ENCODE results near the gene P2RY13. TPM values are rescaled to one million over a fixed set of nuclear protein-coding genes. Genes with fewer than 3 reads are reported as not detected.

The P2RY13 gene
- total RNA-seq, 1 experiment from 2014 or later = not detected

- in situ Hi-C loops (cut with HindIII; ENCODE audit: low sequenced_read_pairs) = no loop called here
- no peak for DNase-seq (ENCODE audit: low spot score)
Measured at GRCh38 chr3:151327571-151328198, 1.7 kb downstream of the P2RY13 start.

- in situ Hi-C loops (cut with HindIII; ENCODE audit: low sequenced_read_pairs) = no loop called here
Measured at GRCh38 chr3:151322511-151322910, 6.8 kb downstream of the P2RY13 start.

GRCh38 chr3:151321526-151321925 lies 7.8 kb downstream of the P2RY13 start:
- no peak for DNase-seq (ENCODE audit: low spot score)
- in situ Hi-C loops (cut with HindIII; ENCODE audit: low sequenced_read_pairs) = no loop called here

More at GRCh38 chr3:151322511-151322910, 6.8 kb downstream of the P2RY13 start:
- no peak for DNase-seq (ENCODE audit: low spot score)

DNA sequence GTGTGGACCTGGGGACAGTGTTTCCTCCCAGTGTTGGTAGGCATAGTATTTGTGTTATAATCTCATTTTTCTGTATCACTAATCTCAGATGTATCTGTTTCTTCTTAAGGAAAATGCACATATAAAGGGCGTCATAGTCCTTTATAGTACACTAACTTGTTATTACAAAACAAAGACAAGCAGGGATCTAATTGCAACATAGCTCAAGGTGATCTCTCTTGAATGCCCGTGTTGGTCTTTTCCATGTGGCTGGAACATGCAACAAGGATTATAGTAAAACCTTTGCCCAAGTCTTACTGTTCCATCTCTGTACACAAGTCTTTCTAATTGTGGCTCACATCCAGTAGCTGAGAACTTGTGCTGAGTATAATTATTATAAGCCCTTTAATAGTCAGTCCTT lies 9.2 kb downstream of the P2RY13 start:
- no peak for DNase-seq (ENCODE audit: low spot score)
- in situ Hi-C loops (cut with HindIII; ENCODE audit: low sequenced_read_pairs) = no loop called here

- in situ Hi-C loops (cut with HindIII; ENCODE audit: low sequenced_read_pairs) = no loop called here
- no peak for DNase-seq (ENCODE audit: low spot score)
Measured at GRCh38 chr3:151319628-151320027, 9.7 kb downstream of the P2RY13 start.

DNA sequence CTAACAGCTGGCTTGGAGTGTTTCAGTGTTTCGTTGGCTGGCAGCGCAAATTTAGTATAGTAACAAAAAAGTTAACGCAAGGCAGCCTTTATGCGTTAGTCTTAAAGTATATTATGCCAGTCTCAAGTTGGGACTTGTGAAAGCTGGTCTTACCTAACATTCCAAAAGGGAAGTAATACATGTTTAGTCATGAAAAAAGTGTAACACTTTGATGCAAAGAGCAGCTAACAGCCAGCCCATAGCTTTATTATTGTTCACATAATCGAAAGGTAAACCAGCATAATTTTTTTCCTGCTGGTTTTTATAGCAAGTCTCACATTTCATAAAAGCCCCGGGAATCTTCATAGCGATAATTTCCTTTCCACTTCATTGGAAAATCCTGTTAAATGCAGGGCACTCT lies 10.4 kb downstream of the P2RY13 start:
- in situ Hi-C loops (cut with HindIII; ENCODE audit: low sequenced_read_pairs) = no loop called here
- no peak for DNase-seq (ENCODE audit: low spot score)

DNA sequence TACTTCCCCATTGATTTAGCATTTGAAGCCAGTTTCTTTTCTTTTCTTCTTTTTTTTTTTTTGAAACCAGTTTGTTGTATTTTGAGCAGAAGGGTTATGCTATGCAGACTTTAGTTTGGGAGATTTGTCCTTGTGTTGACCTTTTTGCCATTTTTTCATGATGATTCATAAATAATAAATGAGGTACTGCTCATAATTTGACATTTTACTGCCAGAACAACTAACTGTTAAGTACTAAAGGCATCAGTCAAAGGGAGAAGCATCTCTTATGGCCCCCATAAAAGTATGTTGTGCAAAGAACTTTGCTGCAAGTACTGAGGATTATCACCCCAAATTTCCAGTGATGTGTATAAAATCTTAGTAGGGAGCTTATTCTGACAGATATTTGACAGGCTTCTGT lies 11.0 kb downstream of the P2RY13 start:
- in situ Hi-C loops (cut with HindIII; ENCODE audit: low sequenced_read_pairs) = no loop called here

GRCh38 chr3:151316267-151316991 lies 12.9 kb downstream of the P2RY13 start, which contains the start of gene GPR87:
GPR87 (minus strand) TSS chr3:151316820; CDS start chr3:151300100, 16,720 bp downstream.
- in situ Hi-C loops (cut with HindIII; ENCODE audit: low sequenced_read_pairs) = no loop called here
- DNase-seq (ENCODE audit: low spot score) = no peak

More for the DNA sequence above, 11.0 kb downstream of the P2RY13 start:
- no peak for DNase-seq (ENCODE audit: low spot score)

DNA sequence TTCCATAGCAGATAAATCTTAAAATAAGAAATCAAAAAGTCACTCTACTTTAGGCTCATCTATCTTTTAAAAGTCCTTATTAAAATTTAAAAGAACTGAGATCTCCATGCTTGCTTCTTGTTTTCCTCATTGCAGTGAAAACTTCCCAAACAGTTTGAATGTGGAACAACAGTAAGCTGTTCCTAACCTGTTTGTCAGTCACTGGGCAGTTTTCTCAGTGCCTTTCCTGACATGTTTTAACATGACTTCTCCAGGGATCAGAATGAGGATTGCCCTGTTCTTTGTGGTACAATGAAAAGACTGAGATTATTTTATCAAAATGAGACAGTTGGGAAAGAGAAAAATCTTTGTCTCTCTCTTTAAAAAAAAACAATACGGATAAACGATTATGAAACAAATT lies 13.5 kb downstream of the P2RY13 start:
- in situ Hi-C loops (cut with HindIII; ENCODE audit: low sequenced_read_pairs) = no loop called here
- no peak for DNase-seq (ENCODE audit: low spot score)

DNA sequence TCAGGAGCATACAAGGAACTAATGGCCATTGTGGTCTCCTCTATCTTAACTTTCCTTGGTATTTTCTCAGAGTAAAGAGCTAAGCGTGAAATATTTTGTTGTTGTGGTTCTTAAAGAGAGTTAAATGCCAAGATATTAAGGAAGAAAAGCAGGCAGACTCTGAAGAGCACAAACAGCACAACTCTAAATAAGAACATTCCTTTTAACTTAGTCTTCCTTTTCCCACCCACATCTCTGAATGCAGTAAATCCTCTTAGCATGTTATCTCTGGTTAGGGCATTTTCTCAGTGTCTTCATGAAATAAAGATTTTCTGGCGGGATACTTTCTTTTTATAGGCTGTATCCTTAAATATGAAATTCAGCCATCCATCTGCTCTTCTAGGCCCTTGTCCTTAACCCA lies 14.2 kb downstream of the P2RY13 start:
- no peak for DNase-seq (ENCODE audit: low spot score)
- in situ Hi-C loops (cut with HindIII; ENCODE audit: low sequenced_read_pairs) = no loop called here

- no peak for DNase-seq (ENCODE audit: low spot score)
- in situ Hi-C loops (cut with HindIII; ENCODE audit: low sequenced_read_pairs) = no loop called here
Measured at GRCh38 chr3:151314593-151314992, 14.8 kb downstream of the P2RY13 start.

- DNase-seq (ENCODE audit: low spot score) = no peak
- in situ Hi-C loops (cut with HindIII; ENCODE audit: low sequenced_read_pairs) = no loop called here
Measured at GRCh38 chr3:151314137-151314536, 15.2 kb downstream of the P2RY13 start.

- in situ Hi-C loops (cut with HindIII; ENCODE audit: low sequenced_read_pairs) = no loop called here
- DNase-seq (ENCODE audit: low spot score) = no peak
Measured at GRCh38 chr3:151312972-151313371, 16.4 kb downstream of the P2RY13 start.

DNA sequence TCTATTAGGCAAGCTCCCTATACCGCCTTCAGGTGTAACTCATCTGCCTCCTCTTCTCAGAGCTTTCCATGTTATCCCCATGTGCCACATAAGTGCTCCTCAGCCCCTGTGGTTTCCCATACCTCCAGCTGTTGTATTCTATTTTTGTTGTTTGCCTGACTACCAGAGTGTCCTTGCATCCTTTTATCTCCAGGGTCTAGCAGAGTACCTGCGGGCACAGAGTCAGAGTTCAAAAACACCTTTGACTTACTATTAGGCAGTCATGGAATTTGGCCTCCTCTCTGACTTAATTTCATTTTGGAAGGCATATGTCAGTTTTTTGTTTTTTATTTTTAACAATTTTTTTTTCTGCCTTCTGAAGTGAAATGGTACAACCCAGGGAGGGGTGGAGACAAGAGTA lies 19.8 kb downstream of the P2RY13 start:
- DNase-seq (ENCODE audit: low spot score) = no peak
- in situ Hi-C loops (cut with HindIII; ENCODE audit: low sequenced_read_pairs) = no loop called here

DNA sequence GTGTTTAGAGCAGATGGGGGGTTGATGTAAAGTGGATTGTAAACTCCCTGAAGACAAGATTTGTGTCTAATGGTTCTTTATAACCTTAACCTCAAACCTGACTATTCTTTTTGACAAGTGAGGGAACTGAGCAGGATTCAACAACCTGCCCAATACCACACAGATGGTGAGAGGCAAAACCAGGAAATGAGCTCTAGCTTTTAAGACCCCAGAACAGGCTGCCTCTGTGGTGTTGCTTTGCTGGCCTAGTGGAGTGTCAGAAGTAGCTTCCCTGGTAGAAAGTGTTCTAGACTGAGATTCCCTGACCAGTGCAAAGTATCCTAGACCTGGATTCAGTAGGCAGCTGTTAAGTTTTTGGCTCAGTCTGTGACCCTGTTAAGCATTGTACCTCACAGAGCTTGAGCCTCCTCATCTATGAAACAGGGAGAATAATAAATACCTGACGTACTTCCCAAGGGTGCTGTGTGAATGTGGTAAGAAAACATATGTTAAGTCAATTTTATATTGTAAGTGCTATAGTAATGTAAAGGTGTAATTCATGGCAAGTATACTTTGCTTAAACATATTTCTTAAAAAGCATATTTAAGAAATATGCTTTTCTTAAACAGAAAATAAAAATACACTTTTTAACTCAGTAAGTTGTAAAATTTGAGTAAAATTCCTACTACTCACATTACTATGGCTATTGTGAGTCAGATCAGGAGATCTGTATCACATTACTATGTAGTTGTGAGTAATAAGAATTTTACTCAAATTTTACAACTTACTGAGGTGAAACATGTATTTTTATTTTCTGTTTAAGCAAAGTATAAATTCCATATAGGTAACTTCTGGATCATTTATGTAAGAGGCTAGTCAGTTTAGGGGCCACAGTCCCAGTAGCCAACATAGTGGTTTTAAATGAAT lies 21.5 kb downstream of the P2RY13 start:
- DNase-seq (ENCODE audit: low spot score) = no peak
- in situ Hi-C loops (cut with HindIII; ENCODE audit: low sequenced_read_pairs) = no loop called here

- DNase-seq (ENCODE audit: low spot score) = no peak
- in situ Hi-C loops (cut with HindIII; ENCODE audit: low sequenced_read_pairs) = no loop called here
Measured at GRCh38 chr3:151307131-151307530, 22.2 kb downstream of the P2RY13 start.

- in situ Hi-C loops (cut with HindIII; ENCODE audit: low sequenced_read_pairs) = no loop called here
- no peak for DNase-seq (ENCODE audit: low spot score)
Measured at GRCh38 chr3:151306168-151306810, 23.1 kb downstream of the P2RY13 start.

DNA sequence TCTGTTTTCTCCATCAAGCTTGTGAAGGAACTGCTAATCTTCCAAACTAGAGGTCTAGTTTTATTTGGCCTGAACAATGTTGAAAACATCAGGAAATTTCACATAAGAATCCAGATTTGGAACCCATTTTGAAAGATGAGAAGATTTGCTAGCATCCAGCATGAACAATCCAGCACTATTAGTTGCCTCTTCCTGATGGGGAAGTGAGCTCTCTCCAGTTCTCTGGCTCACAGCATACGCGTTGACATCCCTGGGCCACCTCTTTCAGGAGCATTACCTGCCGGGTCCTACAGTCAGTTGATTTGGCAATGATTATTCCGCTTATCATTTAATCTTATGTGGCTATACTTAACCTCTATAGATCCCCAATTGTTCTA lies 23.6 kb downstream of the P2RY13 start:
- in situ Hi-C loops (cut with HindIII; ENCODE audit: low sequenced_read_pairs) = no loop called here
- no peak for DNase-seq (ENCODE audit: low spot score)

GRCh38 chr3:151305060-151305774 lies 24.1 kb downstream of the P2RY13 start:
- in situ Hi-C loops (cut with HindIII; ENCODE audit: low sequenced_read_pairs) = no loop called here
- peak; percentile 39 for DNase-seq (ENCODE audit: low spot score)

Data from G401 (cell line).